Stimulated activated CD8-positive, alpha-beta memory T cell treated with anti-CD3 and anti-CD28 coated beads, Interleukin-15, amount 100 ng/mL, for 48 hours (primary cell): ENCODE data around the gene EIF2B4.
A peak's percentile ranks its signal among the peaks of the same experiment; 100 is the strongest.

Experiments used
- DNase-seq, 2 donors: peaks; one replicate each; pipeline ENCODE4 v3.0.0-alpha.2; 2020; ENCODE audit warnings: low read depth in 2 of 2

The EIF2B4 gene

GRCh38 chr2:27370026-27370815 is at the start of gene EIF2B4, which contains the start of gene SNX17:
Gene EIF2B4 (minus strand): TSS chr2:27370338. CDS start chr2:27370314, 24 bp downstream.
Gene SNX17 (plus strand): TSS chr2:27370616. CDS start chr2:27370744, 128 bp downstream.
- DNase-seq = peak; percentile 99 to 100

DNA sequence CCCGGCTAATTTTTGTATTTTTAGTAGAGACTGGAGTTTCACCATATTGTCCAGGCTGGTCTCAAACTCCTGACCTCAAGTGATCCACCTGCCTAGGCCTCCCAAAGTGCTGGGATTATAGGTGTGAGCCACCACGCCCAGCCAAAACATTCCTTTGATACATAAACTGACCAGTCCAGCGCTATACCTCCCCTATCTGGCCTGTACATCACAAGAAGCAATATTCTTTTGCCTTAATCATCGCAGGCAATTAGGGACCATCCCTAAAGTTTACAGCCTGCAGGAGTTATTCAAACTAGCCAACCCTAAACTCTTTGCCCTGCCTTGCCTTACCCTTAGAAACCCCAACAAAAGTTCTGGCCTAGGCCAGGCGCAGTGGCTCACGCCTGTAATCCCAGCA is 46.0 kb upstream of the EIF2B4 start:
- DNase-seq = no peak

GRCh38 chr2:27412419-27413152 is 42.4 kb upstream of the EIF2B4 start:
- no peak for DNase-seq

DNA sequence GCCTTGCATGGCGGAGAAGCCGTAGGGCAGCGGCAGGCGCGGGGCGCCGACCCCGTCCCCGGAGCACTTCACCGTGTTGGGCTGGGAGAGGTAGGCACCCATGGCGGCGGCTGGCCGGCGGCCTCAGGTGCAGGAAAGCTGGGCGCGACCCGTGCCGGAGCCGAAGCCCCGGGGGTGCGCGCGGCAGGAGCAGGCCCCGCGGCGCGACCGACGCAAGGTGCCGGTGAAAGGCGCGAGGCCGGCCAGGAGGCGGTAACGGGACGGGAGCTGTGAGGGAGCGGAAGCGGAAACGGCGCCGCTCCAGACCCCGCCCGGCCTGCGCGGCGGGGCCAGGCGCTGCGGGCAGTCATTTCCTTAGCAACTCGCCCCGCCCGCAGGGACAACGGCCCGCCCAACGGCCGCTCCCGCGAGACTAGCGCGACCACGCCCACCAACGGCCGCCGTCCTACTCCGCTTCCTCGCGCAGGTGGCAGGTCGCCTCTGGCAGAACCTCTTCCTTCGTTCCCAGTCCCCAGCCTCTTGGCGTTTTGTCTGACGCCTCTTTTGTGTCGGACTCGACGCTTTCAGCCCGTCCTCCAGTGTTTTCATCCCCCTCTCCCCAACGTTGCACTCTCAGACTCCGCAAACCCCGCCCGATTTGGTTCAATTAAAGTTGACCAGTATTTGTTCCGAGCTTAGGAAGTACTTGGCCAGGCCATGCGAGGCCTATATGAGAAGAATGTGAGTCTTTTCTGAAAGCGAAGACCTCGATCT is 39.4 kb upstream of the EIF2B4 start, which contains the start of gene PPM1G:
Gene PPM1G (minus strand): TSS at position 271 of the 753 bp plus-strand sequence. CDS start 169 bp downstream, at position 102.
- peak; percentile 94 to 95 for DNase-seq

GRCh38 chr2:27408601-27409320 is 38.6 kb upstream of the EIF2B4 start:
- DNase-seq = peak in 1 of 2 donors; percentile 9

- DNase-seq = no peak
Observed at GRCh38 chr2:27407798-27408491, 37.8 kb upstream of the EIF2B4 start.

DNA sequence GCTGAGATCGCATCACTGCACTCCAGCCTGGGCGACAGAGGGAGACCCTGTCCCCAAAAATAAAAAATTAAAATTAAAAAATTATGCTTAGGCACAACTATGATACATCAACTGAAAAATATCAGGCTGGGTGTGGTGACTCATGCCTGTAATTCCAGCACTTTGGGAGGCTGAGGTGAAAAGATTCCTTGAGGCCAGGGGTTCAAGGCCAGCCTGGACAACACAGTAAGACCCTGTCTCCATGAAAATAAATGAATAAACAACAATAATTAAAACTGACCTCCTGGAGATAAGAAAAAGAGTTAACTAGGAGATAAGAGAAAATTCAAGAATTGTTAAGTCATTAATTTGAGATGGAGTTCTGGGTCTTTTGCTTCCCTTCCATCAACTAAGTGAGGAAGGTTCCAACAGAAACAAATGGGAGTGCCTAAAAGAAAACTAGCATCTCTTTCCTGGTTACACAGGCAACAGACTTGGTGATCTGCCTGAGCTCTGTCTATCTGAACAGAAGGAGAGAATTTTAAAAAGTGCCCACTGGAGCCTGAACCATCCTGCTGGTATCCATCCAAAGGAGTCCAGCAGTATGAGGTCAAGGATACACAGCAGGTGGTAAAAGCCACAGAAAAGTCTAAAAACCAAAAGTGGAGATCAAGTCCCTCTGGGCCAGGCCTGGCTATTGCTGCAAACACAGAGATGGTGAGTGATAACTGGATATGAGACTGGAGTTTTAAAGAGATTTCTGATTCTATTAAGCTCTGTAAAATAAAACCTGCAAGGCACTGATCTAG is 30.4 kb upstream of the EIF2B4 start:
- no peak for DNase-seq

DNA sequence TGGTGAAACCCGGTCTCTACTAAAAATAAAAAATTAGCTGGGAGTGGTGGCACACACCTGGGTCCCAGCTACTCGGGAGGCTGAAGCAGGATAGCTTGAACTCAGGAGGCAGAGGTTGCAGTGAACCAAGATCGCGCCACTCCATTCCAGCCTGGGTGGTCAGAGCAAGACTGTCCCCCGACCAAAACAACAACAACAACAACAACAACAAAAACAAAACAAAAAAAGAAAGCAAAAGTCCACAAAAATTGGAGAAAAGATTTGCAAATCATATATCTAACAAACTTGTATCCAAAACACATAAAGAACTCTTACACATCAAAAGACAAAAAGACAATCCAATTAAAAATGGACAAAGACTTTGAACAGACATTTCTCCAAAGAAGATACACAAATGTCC is 28.8 kb upstream of the EIF2B4 start:
- DNase-seq = no peak

DNA sequence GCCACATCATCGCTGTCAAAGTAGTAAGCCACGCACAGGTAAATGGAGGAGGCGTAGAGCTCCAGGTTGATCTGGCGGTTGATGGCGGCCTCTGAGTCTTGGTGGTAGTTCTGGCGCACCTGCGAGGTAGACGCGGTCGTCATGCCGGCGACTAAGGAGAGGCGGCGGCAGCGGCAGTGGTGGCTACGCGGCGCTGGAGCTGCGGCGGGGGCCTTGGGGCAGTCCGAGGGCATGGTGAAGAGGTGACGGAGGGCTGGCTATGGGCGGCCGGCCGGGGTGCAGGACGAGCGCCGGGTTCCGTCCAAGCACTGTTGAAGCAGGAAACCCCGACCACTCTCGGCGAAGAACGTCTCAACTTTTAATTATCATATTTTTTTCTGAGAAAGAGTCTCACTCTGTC is 23.1 kb upstream of the EIF2B4 start:
- no peak for DNase-seq

GRCh38 chr2:27390822-27391679 is 20.9 kb upstream of the EIF2B4 start:
- no peak for DNase-seq

- no peak for DNase-seq
Observed at GRCh38 chr2:27381577-27382181, 11.5 kb upstream of the EIF2B4 start.

GRCh38 chr2:27380626-27381545 is 10.7 kb upstream of the EIF2B4 start, which contains the start of gene ZNF513:
Gene ZNF513 (minus strand): TSS chr2:27380734. CDS start chr2:27380526, 208 bp downstream.
- peak; percentile 86 for DNase-seq

DNA sequence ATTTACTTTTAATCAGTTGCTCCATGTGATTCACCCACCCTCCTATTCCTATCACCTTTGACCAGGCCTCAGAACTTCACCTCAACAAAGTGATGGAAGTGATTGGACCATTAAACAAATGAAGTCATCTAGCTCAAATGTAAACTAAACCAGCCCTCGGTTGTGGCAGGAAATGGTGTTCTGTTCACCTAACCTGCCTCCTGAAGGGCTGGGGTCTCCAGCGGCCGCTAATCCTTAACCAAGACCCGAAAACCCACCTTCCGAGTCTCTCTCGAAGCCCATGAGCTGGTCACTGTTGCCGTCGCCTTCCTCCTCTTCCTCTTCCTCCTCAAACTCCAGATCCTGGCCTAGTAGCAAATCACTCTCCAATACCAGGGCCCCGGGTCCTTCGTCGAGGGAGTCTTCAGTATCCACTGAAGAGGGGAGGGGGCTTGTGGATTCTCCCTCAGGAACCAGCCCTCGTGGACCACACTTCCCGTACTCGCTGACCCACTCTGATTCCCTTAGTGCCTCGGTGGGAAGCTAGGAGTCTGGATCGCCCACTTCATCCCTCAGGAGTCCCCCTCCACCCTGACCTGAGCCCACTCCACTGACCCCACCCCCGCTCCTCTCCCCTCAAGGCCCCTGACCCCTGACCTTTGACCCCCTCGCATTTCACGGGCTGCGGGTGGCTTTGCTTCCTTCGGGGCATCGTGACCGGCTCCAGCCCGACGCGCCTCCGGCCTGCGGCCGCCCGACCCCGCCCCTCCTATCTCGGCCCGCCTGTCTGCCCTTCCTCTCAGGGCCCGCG is 9.9 kb upstream of the EIF2B4 start:
- DNase-seq = no peak

DNA sequence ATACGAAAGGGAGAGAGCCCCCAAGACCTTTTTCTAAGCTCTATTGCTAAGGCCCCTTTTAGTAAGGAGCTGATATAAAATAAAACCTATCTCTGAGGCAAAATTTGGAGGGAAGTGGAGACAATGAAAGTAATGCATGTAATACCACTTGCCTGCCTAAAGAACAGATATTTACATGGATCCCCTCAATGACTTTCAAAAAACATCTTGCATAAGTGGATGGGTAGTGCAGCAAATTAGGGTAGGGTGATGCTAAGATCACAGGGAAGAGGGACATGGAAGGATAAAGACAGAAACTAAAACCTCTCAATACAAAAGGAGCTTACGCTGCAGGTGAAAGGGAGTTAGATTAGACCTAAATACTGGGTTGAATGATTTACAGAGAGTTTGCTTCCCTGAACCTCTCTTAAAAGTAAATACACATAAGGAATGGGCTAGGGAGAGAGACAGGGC is 9.3 kb upstream of the EIF2B4 start:
- DNase-seq = no peak

DNA sequence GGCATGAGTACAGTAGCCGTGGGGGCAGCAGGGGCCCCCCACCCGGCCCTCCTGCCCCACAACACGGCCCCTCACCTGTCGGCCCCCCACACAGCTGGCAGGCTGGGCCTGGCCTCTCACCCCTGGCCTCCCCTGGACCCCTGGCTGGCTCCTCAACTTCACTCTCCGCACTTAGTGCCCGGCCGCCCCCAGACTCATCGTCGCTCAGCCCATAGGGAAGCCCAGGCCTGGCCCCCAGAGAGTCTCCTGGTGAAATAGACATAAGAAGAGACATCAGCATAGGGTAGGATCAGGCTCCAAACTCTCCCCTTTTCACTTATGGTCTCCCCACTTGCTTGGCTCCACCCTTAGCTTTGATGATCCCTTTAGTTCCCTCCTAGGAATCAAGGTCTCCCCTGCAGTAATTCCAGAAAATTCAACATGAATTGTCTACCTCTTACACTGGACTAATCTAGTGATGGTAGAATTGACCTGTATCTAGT is 8.7 kb upstream of the EIF2B4 start:
- no peak for DNase-seq

DNA sequence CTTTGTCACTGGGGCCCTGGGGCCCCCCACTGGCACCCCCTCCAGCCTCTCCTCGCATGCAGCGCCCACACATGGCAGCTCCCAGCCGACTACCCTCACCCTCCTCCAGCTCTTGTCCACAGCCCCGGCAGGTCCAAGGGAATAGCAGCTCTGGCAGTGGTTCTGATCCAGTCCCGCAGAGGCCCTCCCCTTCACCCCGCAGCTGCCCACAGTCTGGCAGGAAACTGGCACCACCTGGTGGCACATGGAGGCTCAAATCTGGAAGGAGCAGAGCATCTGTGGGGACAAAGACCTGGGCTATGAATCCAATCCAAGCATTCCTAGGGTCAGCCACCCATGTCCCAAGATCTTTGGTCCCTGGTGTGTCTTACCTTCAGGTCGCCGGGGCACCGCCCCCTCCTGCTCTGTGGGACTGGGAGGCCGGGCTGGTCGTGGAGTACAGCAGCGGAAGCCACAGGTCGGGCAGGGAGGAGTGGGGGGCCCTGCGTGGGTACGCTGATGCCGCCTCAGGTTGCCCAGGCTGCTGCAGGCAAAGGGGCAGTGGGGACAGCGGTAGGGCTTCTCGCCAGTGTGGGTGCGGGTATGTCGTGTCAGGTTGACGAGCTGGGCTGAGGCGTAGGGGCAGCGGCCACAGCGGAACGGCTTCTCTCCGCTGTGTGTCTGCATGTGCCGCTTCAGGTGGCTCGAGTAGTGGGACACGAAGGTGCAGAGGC is 8.1 kb upstream of the EIF2B4 start:
- DNase-seq = no peak
